Measurements from ENCODE around the gene CCT7. TPM values are rescaled to one million over a fixed set of nuclear protein-coding genes. Genes with fewer than 3 reads are reported as not detected.

CCT7 gene
- total and polyA plus RNA-seq, 2 experiments from 2014 or later = 287 to 642 TPM

- no peaks in the 10 kb centered on the region for H3K79me2 ChIP-seq (replicated peaks; ENCODE audit: insufficient read depth)
- no peaks in the 10 kb centered on the region for H3F3A ChIP-seq (replicated peaks; ENCODE audit: low read depth)
- no peaks in the 10 kb centered on the region; the same call in 2 of the 3 replicates for H3K4me1 Mint-ChIP-seq
- no peak overlapping the region for H3K4me3 ChIP-seq
- H3K4me3 Mint-ChIP-seq = no peak overlapping the region
- H3K9me3 Mint-ChIP-seq = peaks cover 14% of the 10 kb centered on the region
- H3K36me3 Mint-ChIP-seq (ENCODE audit: low read depth) = peaks cover 4% of the 10 kb centered on the region; the same call in 2 of the 3 replicates
- H3K27ac ChIP-seq (ENCODE audit: low read depth) = no peak overlapping the region
- ATAC-seq = no peak
- DNase-seq (ENCODE audit: low spot score) = no peak
- H4K20me1 ChIP-seq (replicated peaks; ENCODE audit: insufficient read depth) = no peaks in the 10 kb centered on the region
- no peaks in the 10 kb centered on the region for H3K9me2 ChIP-seq (ENCODE audit: insufficient read depth)
- H3K36me3 ChIP-seq (ENCODE audit: insufficient read depth) = no peaks in the 10 kb centered on the region
- H3K4me2 ChIP-seq = no peak overlapping the region
- TF ChIP-seq, protein P1, sequence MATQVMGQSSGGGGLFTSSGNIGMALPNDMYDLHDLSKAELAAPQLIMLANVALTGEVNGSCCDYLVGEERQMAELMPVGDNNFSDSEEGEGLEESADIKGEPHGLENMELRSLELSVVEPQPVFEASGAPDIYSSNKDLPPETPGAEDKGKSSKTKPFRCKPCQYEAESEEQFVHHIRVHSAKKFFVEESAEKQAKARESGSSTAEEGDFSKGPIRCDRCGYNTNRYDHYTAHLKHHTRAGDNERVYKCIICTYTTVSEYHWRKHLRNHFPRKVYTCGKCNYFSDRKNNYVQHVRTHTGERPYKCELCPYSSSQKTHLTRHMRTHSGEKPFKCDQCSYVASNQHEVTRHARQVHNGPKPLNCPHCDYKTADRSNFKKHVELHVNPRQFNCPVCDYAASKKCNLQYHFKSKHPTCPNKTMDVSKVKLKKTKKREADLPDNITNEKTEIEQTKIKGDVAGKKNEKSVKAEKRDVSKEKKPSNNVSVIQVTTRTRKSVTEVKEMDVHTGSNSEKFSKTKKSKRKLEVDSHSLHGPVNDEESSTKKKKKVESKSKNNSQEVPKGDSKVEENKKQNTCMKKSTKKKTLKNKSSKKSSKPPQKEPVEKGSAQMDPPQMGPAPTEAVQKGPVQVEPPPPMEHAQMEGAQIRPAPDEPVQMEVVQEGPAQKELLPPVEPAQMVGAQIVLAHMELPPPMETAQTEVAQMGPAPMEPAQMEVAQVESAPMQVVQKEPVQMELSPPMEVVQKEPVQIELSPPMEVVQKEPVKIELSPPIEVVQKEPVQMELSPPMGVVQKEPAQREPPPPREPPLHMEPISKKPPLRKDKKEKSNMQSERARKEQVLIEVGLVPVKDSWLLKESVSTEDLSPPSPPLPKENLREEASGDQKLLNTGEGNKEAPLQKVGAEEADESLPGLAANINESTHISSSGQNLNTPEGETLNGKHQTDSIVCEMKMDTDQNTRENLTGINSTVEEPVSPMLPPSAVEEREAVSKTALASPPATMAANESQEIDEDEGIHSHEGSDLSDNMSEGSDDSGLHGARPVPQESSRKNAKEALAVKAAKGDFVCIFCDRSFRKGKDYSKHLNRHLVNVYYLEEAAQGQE (IDR thresholded peaks at IDR 0.05; ENCODE audit: unreplicated experiment) = no peak
- peak; percentile 89 for TF ChIP-seq ZNF331 (CRISPR knock-in tag; IDR thresholded peaks at IDR 0.05; ENCODE audit: low read depth)
- peaks cover 5% of the 10 kb centered on the region; the same call in 1 of the 2 replicates for H3K27me3 ChIP-seq (ENCODE audit: insufficient read depth)
- H3K27me3 Mint-ChIP-seq (ENCODE audit: insufficient read depth, low read depth, poor library complexity) = peaks cover 13% of the 10 kb centered on the region
- H3K27ac Mint-ChIP-seq = no peak overlapping the region
- no peaks in the 10 kb centered on the region for H3K4me1 ChIP-seq (ENCODE audit: insufficient read depth)
- H2AFZ ChIP-seq = no peak overlapping the region
Observed at GRCh38 chr2:73185965-73186364, 48.1 kb upstream of the CCT7 start.

DNA sequence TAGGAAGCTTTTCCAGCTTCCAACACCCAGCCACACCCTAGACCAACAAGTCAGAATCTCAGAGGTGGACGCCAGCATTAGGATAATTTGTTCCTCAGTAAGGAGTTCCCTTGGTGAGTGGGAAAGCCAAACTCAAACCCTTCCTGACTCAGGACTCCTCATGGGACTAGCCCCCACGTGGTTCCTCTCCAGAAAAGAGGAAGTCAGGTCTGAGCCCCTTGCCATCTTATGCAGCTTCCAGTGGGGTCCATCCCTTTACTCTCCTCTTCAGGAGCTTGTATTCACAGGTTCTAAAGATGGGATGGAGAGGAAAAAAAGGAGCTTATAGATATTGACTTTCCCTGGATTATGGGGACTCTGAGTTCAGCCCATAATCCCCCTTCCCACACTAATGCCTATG lies 46.6 kb upstream of the CCT7 start:
- peaks cover 14% of the 10 kb centered on the region for H3K4me1 ChIP-seq (ENCODE audit: insufficient read depth)
- H4K20me1 ChIP-seq (replicated peaks; ENCODE audit: insufficient read depth) = no peaks in the 10 kb centered on the region
- ATAC-seq (no peak), DNase-seq (ENCODE audit: low spot score) (no peak)
- no peak overlapping the region for H3K27ac Mint-ChIP-seq
- peaks cover 4% of the 10 kb centered on the region; the same call in 2 of the 3 replicates for H3K36me3 Mint-ChIP-seq (ENCODE audit: low read depth)
- H3K4me2 ChIP-seq = no peak overlapping the region
- H3K79me2 ChIP-seq (replicated peaks; ENCODE audit: insufficient read depth) = no peaks in the 10 kb centered on the region
- H3K27me3 Mint-ChIP-seq (ENCODE audit: insufficient read depth, low read depth, poor library complexity) = peaks cover 14% of the 10 kb centered on the region
- H3K9me2 ChIP-seq (ENCODE audit: insufficient read depth) = no peaks in the 10 kb centered on the region
- H3K27me3 ChIP-seq (ENCODE audit: insufficient read depth) = no peaks in the 10 kb centered on the region
- H3K27ac ChIP-seq (ENCODE audit: low read depth) = no peak overlapping the region
- H3K4me3 Mint-ChIP-seq = no peak overlapping the region
- H3K9me3 Mint-ChIP-seq = peaks cover 14% of the 10 kb centered on the region
- no peaks in the 10 kb centered on the region for H3K36me3 ChIP-seq (ENCODE audit: insufficient read depth)
- H2AFZ ChIP-seq = no peak overlapping the region
- H3F3A ChIP-seq (replicated peaks; ENCODE audit: low read depth) = no peaks in the 10 kb centered on the region
- no peak overlapping the region for H3K4me3 ChIP-seq
- peaks cover 11% of the 10 kb centered on the region for H3K4me1 Mint-ChIP-seq
- TF ChIP-seq CREB1 (CRISPR knock-in tag; IDR thresholded peaks at IDR 0.05; ENCODE audit: low read depth) (no peak), POLR2AphosphoS5 (IDR thresholded peaks at IDR 0.05; ENCODE audit: low read depth) (no peak), JUNB (IDR thresholded peaks at IDR 0.05; ENCODE audit: unreplicated experiment) (no peak), EZH2 (IDR thresholded peaks at IDR 0.05; ENCODE audit: low read depth, unreplicated experiment) (no peak), ZNF462 (CRISPR knock-in tag; IDR thresholded peaks at IDR 0.05) (no peak), CTCF (conservative IDR thresholded peaks at IDR 0.05; ENCODE audit: low read depth in 2 of 2) (no peak), STAT1 (IDR thresholded peaks at IDR 0.05; ENCODE audit: unreplicated experiment) (no peak)
- TF ChIP-seq, protein P2, sequence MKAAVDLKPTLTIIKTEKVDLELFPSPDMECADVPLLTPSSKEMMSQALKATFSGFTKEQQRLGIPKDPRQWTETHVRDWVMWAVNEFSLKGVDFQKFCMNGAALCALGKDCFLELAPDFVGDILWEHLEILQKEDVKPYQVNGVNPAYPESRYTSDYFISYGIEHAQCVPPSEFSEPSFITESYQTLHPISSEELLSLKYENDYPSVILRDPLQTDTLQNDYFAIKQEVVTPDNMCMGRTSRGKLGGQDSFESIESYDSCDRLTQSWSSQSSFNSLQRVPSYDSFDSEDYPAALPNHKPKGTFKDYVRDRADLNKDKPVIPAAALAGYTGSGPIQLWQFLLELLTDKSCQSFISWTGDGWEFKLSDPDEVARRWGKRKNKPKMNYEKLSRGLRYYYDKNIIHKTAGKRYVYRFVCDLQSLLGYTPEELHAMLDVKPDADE (IDR thresholded peaks at IDR 0.05) = no peak
